ENCODE data around the gene ATP8B4.
"Not testable (repeated sequence)": the region's sequence is repeated elsewhere in the genome, so short reads cannot be mapped to it uniquely, and the experiment has no call there.

DNA sequence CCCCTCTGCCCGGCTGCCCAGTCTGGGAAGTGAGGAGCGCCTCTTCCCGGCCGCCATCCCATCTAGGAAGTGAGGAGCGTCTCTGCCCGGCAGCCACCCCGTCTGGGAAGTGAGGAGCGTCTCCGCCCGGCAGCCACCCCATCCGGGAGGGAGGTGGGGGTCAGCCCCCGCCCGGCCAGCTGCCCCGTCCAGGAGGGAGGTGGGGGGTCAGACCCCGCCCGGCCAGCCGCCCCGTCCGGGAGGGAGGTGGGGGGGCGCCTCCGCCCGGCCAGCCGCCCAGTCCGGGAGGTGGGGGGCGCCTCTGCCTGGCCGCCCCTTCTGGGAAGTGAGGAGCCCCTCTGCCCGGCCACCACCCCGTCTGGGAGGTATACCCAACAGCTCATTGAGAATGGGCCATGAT, 39.2 kb upstream of the ATP8B4 start:
- TF ChIP-seq, protein P1, sequence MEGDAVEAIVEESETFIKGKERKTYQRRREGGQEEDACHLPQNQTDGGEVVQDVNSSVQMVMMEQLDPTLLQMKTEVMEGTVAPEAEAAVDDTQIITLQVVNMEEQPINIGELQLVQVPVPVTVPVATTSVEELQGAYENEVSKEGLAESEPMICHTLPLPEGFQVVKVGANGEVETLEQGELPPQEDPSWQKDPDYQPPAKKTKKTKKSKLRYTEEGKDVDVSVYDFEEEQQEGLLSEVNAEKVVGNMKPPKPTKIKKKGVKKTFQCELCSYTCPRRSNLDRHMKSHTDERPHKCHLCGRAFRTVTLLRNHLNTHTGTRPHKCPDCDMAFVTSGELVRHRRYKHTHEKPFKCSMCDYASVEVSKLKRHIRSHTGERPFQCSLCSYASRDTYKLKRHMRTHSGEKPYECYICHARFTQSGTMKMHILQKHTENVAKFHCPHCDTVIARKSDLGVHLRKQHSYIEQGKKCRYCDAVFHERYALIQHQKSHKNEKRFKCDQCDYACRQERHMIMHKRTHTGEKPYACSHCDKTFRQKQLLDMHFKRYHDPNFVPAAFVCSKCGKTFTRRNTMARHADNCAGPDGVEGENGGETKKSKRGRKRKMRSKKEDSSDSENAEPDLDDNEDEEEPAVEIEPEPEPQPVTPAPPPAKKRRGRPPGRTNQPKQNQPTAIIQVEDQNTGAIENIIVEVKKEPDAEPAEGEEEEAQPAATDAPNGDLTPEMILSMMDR (IDR thresholded peaks at IDR 0.05): not testable (repeated sequence)
- TF ChIP-seq EP300 (IDR thresholded peaks at IDR 0.05): not testable (repeated sequence)

Data from upper lobe of left lung (tissue), 4 donors.